IPS-15b (cell line): ENCODE measurements around the gene MECR.

Experiments
- H3K27me3 ChIP-seq: one replicate; pipeline ENCODE4 v1.6.1; 2013; ENCODE audit warnings: low read length; ENCODE audit not compliant: control insufficient read depth, insufficient read depth
- H3K36me3 ChIP-seq: one replicate; pipeline ENCODE4 v1.6.1; 2013; ENCODE audit warnings: low read length; ENCODE audit not compliant: control insufficient read depth, insufficient read depth
- H3K4me1 ChIP-seq: one replicate; pipeline ENCODE4 v1.6.1; 2013; ENCODE audit warnings: mild to moderate bottlenecking, low read length; ENCODE audit not compliant: control insufficient read depth, insufficient read depth
- H3K4me3 ChIP-seq: one replicate; pipeline ENCODE4 v1.5.1; 2013; ENCODE audit warnings: low read depth, low read length
- H3K9ac ChIP-seq: one replicate; pipeline ENCODE4 v1.6.1; 2013; ENCODE audit warnings: low read depth, mild to moderate bottlenecking, low read length
- H3K9me3 ChIP-seq: one replicate; pipeline ENCODE4 v1.6.1; 2013; ENCODE audit warnings: mild to moderate bottlenecking, low read length; ENCODE audit not compliant: control insufficient read depth, insufficient read depth

Gene MECR

DNA sequence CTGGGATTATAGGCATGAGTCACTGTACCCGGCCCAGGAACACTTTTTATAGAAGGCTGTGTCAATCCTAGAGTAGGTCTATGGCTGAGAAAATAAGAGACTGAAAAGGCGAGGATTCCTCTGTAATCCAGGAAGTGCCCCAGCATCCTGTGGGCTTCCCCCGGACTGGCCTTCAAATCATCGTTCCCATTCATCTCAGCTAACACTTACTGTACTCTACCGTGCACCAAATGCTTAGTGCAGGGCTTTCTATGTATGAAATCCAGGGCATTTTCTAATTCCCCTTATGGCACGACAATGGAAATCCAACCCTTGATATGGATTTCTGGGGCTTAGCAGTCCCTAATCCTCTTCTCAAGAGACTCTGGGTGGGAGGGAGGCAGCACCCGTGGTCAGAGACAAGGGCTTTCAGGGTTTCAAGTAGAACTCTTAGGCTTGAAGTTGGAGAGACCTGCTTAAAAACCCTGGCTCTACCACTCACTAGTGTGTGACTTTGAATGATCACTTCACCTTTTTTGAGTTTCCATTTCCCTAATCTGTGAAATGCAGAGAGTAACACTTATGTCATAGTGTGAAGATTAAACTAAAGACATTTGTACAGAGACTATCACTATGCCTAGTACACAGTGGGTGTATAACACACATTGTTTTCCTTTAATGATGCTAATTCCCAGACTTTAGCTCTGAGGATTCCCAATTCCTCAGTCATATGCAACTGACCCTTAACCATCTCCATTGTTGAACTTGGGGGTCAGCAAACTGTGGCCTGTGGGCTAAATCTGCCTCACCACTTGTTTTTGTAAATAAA is 20.3 kb downstream of the MECR start:
- Histone ChIP-seq H3K4me3 (no peak overlapping the region), H3K27me3 (no peaks in the 10 kb centered on the region), H3K4me1 (no peaks in the 10 kb centered on the region), H3K9ac (no peak overlapping the region), H3K9me3 (no peaks in the 10 kb centered on the region), H3K36me3 (peaks cover 10% of the 10 kb centered on the region)

DNA sequence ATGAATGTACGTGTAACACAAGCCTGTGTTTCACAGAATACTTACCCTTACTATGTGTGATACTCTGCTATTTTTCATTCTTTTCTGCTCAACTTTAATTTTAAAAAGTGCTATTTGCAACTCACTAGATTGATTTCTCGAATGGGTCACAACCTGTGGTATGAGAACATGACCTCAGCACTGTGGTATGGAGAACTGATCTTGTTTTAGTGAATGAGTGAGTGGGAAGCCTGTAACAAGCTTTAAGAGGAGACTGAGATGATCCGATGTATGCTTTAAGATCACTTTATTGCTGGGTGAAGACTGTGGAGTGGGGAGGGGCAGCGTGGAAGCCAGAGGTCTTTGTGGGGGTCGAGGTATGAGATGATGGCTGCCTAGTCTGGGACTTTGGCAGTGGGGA is 21.6 kb downstream of the MECR start:
- H3K4me3 ChIP-seq = no peak overlapping the region
- peaks cover 11% of the 10 kb centered on the region for H3K36me3 ChIP-seq
- H3K4me1 ChIP-seq = no peaks in the 10 kb centered on the region
- no peaks in the 10 kb centered on the region for H3K9me3 ChIP-seq
- H3K9ac ChIP-seq = no peak overlapping the region
- H3K27me3 ChIP-seq = no peaks in the 10 kb centered on the region

DNA sequence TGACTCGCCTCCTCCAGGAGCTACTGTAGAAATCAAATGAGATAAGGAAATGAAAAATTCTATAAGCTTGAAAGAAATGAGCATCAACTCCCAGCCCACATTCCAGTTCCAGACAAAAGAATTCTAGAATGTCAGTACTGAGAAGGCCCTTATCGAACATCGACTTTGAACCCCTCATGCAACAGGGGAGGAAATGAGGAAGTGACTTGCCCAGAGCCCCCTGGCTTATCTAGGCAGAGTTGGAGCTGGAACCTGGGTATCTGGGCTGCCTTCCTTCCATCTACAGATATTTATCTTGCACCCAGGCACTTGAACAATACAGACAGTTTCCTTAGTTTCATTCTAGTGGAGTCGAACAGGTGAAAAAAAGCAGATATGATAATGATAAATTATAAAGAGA is 22.3 kb downstream of the MECR start:
- no peaks in the 10 kb centered on the region for H3K4me1 ChIP-seq
- peaks cover 8% of the 10 kb centered on the region for H3K36me3 ChIP-seq
- no peaks in the 10 kb centered on the region for H3K27me3 ChIP-seq
- no peak overlapping the region for H3K4me3 ChIP-seq
- H3K9me3 ChIP-seq = no peaks in the 10 kb centered on the region
- no peak overlapping the region for H3K9ac ChIP-seq

DNA sequence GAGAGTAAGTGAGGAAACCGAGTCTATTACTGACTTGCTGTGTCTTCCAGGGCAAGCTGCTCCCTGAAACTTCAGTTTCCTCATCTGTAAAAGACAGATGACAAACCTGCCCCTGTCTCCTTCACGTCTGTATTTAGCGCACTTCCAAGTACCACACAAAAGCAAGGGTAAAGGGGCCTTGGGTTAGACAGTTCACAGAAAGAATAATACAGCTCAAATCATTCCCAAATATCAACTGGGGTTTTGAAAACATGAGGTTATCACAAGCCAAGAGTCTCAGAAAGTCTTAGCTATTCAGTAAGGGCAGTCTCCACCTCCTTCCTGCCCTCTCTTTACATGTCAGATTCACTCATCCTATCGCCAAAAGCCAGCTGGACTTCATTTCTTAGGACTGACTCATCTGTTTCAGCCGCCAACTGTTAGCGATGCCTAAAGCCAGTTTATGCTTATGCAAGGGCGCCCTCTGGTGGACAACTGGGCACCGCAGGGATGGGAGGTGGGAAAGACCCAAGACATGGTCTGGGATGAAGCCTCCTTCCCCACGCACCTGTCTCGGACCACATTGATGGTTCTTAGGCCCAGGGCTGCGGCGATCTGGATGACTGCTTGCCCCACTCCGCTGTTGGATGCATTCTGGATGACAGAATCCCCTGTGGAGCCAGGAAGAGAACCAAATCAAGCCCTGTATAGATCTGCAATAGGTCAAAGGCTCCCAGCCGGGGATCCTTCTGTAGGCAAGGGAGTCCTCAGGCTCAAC is 28.0 kb downstream of the MECR start:
- Histone ChIP-seq H3K4me1 (peaks cover 5% of the 10 kb centered on the region), H3K4me3 (no peak overlapping the region), H3K36me3 (peaks cover 22% of the 10 kb centered on the region), H3K27me3 (no peaks in the 10 kb centered on the region), H3K9ac (no peak overlapping the region), H3K9me3 (no peaks in the 10 kb centered on the region)

DNA sequence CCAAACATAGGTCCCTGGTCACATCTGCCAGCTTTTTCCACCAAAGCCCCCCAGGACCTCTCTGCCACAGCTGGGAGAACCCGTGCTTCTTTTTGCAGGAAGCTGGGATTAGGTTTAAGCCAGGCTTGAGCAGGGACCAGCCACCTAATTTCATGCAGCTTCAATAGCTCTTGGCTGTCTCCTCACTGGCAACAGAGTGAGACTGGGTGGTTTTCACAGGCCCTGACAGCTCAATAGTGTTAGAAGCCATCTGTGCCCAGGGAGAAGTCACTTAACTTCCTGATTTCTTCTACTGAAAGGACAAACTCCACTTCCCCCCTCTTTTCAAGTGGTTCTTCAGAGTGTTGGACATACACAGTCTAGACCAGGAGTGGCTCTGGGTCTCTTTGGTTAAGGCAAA is 28.7 kb downstream of the MECR start:
- no peaks in the 10 kb centered on the region for H3K27me3 ChIP-seq
- no peak overlapping the region for H3K9ac ChIP-seq
- H3K4me3 ChIP-seq = no peak overlapping the region
- H3K36me3 ChIP-seq = peaks cover 22% of the 10 kb centered on the region
- no peaks in the 10 kb centered on the region for H3K9me3 ChIP-seq
- H3K4me1 ChIP-seq = peaks cover 5% of the 10 kb centered on the region

DNA sequence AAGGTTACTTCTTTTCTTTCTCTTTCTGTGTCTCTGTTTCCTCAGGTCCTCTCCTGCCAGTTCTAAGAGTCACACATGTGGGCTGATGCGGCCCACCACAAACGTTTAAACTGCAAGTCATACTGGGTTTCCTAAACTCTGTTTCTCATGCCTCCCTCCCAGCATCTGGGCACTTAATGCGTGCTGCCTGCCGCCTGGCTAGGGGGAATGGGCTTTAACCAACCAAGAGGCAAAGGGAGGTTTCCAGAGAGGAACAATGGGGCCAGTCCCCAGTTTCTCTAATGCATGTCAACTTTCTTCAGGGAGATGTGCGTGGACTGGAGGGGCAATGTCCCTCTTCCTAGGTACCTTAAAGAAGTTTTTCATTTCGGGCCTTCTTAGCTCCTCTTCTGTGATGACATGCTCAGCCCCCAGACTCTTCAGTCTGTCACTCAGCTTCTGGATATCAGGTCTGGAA is 29.1 kb downstream of the MECR start:
- no peaks in the 10 kb centered on the region for H3K27me3 ChIP-seq
- H3K4me1 ChIP-seq = peaks cover 5% of the 10 kb centered on the region
- H3K36me3 ChIP-seq = peaks cover 22% of the 10 kb centered on the region
- no peak overlapping the region for H3K9ac ChIP-seq
- no peaks in the 10 kb centered on the region for H3K9me3 ChIP-seq
- no peak overlapping the region for H3K4me3 ChIP-seq

DNA sequence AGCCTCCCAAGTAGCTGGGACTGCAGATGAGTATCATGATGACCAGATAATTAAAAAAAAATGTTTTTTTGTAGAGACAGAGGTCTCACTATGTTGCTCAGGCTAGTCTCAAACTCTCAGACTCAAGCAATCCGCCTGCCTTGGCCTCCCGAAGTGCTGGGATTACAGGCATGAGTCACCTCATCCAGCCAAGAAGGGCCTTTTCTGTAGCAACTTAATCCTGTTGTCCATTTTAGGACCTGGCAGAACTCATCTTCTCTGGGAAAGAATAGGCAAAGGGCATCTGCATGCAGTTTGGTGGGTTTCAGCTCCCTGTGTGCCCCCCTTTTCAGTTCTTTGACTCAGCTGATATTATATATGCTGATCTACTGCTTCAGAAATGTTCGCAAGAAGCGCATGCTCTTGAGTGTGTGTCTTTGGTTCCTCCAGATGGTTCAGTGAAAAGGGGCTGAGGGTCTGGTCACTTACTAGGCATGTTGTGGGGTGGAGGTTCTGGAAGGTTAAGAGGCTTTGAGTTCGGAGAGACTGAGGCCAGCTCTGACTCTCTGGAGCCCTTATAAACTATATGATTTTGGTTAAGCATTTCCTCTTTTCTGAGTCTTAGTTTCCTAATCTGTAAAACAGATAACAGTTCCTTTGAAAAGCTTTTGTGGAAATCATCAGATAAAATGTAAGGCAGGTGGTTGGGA is 29.7 kb downstream of the MECR start:
- H3K36me3 ChIP-seq = peaks cover 22% of the 10 kb centered on the region

DNA sequence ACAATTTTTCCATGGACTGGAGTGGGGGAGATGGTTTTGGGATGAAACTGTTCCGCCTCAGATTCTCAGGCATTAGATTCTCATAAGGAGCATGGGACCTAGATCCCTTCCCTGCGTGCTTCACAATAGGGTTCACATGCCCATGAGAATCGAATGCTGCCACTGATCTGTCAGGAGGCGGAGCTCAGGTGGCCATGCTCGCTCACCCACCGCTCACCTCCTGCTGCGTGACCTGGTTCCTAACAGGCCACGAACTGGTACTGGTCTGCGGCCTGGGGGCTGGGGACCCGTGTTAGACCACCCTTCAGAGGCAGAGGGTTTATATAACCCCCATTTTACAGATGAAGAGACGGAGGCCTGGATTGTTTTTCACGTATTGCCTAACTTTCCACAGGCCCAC is 32.7 kb downstream of the MECR start:
- no peaks in the 10 kb centered on the region for H3K9me3 ChIP-seq
- H3K27me3 ChIP-seq = no peaks in the 10 kb centered on the region
- peaks cover 5% of the 10 kb centered on the region for H3K4me1 ChIP-seq
- H3K4me3 ChIP-seq = no peak overlapping the region
- no peak overlapping the region for H3K9ac ChIP-seq
- H3K36me3 ChIP-seq = peaks cover 34% of the 10 kb centered on the region

More for the DNA sequence above, 29.7 kb downstream of the MECR start:
- Histone ChIP-seq H3K4me1 (peaks cover 5% of the 10 kb centered on the region), H3K27me3 (no peaks in the 10 kb centered on the region), H3K9ac (no peak overlapping the region), H3K4me3 (no peak overlapping the region), H3K9me3 (no peaks in the 10 kb centered on the region)

DNA sequence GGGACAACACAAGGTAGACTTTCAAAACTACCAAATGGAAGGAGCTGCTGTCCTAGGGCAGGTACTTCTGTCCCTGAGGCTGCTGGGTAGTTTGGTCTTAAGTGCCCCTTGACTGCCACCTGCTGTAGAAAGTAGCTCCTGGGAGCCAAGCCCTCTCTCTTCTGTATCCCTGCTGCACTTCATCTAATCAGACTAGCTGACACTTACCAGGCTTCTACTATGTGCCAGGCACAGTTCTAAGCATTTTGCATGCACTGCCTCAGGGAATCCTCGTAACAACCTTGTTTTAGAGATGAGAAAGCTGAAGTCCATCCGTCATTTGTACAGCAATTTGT is 33.2 kb downstream of the MECR start:
- Histone ChIP-seq H3K27me3 (no peaks in the 10 kb centered on the region), H3K4me3 (no peak overlapping the region), H3K9ac (no peak overlapping the region), H3K4me1 (peaks cover 3% of the 10 kb centered on the region), H3K36me3 (peaks cover 35% of the 10 kb centered on the region), H3K9me3 (no peaks in the 10 kb centered on the region)

DNA sequence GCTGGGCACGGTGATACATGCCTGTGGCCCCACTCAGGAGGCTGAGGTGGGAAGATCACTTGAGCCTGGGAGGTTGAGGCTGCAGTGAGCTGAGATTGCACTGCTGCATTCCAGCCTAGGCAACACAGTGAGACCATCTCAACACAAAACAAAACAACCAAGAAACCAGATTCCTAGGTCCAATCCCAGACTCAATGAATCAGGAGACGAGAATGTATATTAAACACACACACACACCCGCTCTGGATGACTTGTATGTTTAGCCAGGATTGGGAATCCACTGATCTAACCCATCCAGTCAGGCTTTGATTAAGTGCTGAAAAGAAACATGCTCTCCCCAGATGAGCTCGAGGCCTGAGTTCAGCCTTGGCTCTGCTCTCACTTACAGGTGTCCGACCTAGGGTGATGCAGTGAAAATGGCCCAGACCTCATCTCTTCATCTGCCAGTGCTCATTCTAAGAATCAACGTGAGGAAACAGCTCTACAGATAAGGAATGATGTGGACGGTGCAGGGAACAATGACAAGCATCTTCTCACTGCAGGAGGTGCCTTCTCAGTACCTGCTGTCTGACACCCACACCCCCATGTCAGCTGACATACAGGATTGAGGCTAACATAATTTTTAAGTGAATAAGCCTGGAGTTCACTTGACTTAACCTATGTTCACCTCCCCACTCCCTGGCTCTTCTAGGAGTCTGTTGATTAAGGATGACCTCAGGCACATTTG is 33.7 kb downstream of the MECR start:
- Histone ChIP-seq H3K4me1 (no peaks in the 10 kb centered on the region), H3K36me3 (peaks cover 31% of the 10 kb centered on the region), H3K9me3 (no peaks in the 10 kb centered on the region), H3K9ac (no peak overlapping the region), H3K27me3 (no peaks in the 10 kb centered on the region), H3K4me3 (no peak overlapping the region)

DNA sequence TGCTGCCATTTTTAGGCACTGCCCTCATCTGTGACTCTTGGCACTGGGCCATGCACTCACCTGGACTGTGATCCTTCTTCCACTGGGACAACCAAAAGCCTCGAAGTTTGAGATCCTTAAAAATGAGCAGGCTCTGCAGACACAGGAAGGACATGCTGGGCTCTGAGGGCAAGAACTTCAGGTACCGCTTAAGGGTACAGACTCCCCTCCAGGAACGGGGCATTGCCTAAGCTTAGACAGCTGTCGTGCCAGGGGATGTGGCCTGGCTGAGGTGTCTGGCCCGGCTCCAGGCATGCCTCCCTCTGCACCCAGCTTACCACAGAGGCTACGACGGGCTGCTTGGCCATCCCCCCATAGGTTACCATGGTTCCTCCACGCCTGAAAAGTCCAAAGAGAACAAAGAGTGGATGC is 34.8 kb downstream of the MECR start:
- Histone ChIP-seq H3K4me1 (no peaks in the 10 kb centered on the region), H3K4me3 (no peak overlapping the region), H3K36me3 (peaks cover 23% of the 10 kb centered on the region), H3K9me3 (no peaks in the 10 kb centered on the region), H3K9ac (no peak overlapping the region), H3K27me3 (no peaks in the 10 kb centered on the region)
